Measurements from ENCODE around the gene PPP6R2.

PPP6R2 gene

DNA sequence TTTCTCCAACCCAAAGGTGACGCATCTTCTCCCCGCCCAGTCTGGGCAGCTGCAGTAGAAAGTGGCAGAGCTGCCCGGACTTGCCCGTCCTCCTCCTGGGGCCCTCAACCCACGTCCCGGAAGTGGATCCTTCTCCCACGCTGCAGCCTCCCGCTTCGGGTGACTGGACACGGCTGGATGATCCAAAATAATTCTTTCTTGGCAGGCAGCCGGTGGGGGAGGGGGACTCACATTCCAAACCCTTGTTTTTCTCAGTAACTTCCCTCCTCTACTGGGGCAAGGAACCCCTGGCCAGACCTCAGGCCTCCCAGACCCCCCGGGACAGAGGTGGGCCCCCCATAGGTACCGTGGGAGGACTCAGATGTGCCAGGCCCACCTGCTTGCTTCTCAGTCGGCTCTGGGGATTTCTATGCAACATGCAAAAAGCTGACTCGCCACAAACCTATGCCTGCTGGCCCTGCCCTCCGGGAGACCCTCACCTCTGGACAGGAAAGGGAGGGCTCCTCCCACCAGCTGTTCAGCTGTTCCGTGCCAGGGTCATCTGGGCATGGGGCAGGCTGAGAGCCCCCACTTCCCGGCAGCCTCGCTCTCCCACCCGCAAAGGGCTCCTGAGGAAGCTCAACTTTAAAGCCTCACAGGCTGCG lies 37.1 kb upstream of the PPP6R2 start:
- FAIRE-seq (peak; percentile 94), DNase-seq (ENCODE audit: low spot score) (peak; percentile 95)

DNA sequence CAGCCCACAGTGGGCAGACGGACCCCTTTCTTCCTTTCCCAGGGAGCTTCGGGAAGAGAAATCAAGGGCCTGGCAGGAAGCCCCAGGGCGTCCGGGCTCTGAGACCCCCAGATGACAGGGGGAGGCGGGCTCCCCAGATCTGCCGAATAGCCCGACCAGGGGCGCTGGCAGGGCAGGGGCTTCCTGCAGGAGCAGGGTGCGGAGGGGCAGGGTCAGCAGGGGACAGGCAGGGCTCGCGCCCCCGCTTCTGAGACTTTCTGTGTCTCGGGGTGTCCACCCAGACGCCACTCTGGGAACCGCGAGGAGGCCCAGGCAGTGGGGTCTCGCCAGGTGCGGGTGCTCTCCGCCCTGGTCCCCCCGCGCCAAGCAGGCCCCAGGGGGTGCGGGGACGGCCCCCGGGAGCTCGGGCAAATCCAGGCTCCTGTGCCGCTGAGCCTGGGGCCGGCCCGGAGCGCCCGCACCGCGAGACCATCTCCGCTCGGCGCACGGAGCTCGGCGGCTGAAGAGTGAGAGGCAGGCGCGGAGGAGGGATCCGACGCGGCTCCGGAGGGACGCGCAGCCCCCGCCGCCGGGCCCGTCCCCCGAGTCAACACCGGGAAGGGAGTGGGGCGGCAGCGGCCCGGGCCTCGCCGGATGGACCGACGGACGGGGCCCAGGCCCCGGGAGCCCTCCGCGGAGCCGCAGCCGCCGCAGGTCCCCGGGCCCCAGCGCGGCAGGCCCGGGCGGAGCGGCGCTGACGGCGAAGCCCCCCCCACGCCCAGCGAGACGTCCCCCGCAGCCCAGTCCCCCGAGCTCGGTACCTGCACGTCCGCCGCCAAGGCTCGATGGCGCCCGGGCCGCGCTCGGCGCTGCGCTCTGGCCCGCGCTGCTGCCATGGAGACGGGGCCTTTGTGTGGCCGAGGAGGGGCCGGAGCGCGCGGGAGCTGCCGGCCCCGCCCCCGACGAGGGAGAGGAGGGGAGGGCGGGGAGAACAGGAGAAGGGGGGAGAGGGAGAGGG lies 36.1 kb upstream of the PPP6R2 start, which contains the start of gene PLXNB2:
TSS of gene PLXNB2 (minus strand) at position 894 of the 997 bp plus-strand sequence. CDS start 17,062 bp downstream, outside the sequence.
- peak; percentile 67 for DNase-seq (ENCODE audit: low spot score)
- no peak for FAIRE-seq

DNA sequence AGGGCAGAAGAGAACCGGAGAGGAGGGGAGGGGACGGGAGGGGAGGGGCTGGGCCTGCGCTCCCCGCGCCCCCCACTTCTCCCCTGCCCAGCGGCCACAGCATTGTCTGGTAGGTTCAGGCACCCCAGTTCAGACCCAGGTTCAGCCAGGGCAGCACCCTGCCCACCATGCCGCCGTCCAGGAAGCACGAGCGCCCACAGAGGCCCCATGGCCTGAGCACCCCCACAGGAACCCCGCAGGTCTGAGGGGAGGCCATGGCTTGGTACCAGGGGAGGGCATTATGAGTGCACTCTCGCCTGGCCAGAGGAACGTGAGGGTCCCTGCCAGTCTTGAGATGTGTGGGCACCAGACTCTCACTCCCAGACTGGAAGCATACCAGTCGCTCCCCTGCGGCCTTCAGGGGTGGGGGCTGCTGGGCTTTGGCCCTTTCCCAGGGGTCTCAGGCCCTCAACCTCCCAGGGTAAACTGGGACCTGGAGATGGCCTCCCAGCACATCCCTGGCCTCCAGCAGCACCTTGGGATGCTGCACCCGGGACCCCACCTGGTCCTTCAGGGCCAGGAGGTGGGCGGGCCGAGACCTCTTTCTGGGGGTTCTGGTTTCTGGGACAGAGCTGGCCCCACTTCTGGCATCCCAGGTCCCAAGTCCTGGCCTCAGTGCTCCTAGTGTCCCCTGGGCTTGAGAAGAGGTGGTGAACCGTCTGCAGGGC lies 35.1 kb upstream of the PPP6R2 start:
- DNase-seq (ENCODE audit: low spot score) (no peak), FAIRE-seq (no peak)

DNA sequence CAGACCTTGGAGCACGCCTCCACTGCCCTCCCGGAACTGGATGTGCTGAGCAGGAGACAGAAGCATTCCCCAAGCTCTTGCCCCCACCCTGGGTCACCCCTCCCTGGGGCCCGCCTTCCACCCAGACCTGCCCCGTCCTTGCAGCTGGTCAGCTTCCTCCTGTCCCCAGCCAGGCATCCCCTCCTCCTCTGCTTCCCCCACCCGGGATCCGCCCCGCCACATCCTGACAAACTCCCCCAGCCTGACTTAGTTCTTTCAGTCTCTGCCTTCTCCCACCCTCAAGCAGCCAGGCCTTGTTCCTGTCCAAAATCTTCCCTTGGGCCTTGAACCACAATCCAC lies 34.6 kb upstream of the PPP6R2 start:
- FAIRE-seq (no peak), DNase-seq (ENCODE audit: low spot score) (peak; percentile 75)

DNA sequence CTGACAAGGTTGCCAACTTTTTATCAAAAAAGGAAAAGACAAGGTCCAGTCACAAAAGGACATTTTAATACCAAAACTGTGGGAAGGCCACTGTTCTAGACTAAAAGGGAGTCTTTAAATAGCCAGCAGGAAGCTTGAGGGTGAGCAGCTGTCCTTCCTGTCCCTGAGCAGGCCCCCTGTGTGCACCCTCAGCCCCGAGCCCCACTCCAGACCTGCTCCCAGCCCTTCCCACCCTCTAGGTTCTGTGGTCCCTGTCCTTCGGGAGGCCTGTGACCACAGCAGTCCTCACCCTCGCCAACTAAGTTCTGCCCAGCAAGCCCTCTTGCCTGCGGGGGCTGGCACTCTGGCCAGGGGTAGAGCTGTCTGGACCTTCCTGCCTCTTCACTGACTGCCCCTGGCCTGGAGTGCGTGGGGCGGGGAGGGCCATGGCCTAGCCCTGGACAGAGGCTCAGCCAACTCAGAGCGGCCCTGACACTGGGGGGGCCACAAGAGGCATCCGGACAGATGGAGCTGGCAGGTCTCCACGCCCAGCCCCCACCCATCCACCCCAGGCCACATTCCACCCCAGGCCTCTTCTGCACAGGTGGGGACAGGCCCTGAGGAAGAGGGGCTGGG lies 34.0 kb upstream of the PPP6R2 start:
- DNase-seq (ENCODE audit: low spot score) (no peak), FAIRE-seq (no peak)

DNA sequence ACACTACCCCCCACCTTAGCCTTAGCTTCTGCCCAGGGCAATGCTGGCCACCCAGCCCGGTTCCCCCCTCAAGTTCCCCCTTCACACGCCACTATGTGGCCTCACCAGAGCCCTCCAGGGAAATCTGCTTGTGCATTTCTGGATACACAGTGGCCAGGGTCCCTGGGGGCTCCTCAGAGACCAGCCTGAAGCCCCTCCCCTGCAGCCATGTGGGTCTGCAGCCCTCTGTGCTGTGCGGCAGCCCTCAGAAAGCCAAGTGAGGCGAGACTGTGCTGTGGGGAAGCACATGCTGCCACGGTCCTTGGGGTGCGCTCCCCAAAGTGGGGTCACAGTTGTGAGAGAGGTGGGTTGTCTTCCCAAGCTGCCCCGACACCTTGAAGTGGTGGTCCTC lies 33.5 kb upstream of the PPP6R2 start:
- no peak for DNase-seq (ENCODE audit: low spot score)
- no peak for FAIRE-seq

DNA sequence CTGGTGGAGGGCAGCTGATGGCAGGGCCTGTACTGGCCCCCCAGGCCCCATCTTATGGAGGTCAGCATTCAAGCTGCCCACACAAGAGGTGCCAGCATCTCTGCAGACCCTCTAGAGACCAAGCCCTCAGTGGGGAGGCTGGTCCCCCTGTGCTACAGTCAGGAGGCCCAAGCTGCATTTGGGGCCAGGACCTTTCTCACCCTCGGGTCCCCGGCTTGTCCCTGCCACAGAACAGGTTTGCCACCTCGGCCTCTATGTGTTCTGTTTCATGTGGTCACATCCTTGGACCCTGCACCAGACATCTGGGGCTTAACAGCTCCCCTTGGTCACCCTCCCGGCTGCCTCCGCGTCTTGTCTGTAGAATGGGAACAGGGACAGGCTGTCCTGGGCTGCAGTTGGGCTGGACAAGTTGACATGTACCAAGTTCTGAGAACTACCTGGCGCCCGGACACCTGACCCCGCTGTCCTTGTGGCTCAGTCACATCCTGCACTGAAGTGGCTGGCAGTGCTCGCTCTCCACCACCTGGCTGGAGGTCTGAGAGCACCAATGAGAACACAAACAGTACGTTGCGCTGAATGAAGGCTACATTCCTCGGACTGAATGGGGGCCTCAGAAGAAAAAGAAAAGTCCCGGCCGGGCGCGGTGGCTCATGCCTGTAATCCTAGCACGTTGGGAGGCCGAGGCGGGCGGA lies 33.0 kb upstream of the PPP6R2 start:
- FAIRE-seq: no peak
- DNase-seq (ENCODE audit: low spot score): no peak

DNA sequence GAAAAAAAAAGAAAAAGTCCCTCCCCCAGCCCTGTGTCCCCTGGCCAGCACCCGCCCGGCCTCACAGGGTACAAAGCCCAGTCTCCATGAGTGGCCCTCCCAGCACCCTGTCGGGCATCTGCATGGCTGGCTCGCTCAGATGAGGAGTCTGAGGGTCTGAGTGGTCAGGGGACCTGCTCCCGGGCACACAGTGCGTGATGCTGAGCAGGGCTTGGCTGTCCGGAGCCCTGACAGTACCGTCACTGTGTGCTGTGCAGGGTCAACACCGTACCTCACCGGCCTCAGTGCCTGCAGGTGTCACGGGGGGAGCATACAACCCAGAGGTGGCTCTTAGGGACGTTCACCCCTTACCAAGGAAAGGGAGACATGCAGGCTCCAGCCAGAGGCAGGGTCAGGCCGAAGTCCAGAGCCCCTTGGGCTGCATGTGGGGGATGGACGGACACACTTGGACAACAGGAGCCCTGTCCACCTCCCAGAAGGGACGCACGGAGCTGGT lies 32.1 kb upstream of the PPP6R2 start:
- FAIRE-seq: no peak

DNA sequence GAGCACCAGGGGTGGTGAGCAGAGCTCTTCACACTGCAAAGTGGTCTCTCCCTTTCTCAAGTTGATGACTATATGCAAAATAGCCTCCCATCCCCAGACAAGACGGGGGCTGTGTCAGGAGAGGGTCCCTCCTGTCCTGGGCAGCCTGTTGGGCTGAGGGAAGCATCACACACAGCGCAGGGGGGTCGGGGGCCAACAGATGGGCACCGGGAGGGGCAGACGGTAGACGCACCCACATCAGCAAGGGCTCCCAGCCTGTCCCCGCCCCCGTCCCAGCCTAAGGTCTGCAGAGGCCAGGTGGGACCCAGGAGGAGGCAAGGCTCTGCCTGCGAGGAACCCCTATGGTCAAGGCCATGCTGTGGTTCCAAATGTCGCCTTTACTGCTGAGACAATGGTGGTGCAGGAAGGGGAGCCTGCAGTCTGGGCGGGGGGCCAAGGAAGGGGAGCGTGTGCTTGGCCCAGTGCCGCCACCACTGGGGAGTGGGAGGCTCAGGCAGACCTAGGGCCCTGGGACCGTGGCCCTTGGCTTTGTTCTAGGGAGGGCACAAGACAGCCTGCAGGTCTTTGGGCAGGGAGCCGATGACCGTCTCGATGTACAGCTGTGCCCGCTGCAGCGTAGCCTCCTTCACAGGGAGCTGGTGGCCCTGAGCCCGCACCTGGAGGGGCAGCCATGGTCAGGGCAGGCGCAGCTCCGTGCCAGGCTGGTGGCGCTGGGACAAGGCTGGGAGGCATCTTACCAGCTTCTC lies 31.3 kb upstream of the PPP6R2 start:
- no peak for DNase-seq (ENCODE audit: low spot score)
- FAIRE-seq: no peak

More for the DNA sequence above, 32.1 kb upstream of the PPP6R2 start:
- DNase-seq (ENCODE audit: low spot score): no peak

DNA sequence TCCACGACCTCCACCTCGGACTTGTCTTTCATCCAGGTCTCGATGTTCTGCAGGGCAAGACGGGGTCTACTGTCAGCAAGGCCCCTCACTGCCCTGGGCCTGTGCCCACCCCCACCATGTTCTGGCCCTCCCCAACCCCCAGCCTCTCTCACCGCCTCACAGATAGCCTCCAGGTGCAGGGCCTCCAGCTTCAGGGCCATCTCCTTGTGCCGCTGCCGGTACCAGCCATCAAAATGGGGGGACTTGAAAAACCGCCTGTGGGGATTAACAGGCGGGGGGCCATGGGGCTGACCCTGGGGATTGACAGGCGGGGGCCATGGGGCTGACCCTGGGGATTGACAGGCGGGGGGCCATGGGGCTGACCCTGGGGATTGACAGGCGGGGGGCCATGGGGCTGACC lies 30.8 kb upstream of the PPP6R2 start:
- FAIRE-seq (no peak), DNase-seq (ENCODE audit: low spot score) (no peak)

DNA sequence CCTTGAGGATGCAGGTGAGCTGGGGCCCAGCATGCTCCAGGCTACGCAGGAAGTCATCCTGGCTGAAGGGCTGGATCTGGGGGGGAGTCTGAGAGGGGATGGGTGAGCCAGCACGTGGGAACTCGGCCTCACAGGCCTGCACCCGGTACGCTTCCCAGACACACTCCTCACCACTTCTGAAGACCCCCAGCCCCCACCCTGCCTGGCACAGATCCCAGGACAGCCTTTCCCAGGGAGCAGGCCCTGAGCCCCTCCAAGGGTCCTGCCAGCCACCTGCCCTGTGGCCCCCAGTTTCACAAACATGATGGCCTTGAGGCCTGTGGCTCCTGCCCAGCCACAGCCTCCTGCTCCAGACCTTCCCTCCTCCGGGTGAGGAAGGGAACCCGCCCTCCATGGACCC lies 30.1 kb upstream of the PPP6R2 start:
- DNase-seq (ENCODE audit: low spot score) (no peak), FAIRE-seq (no peak)

DNA sequence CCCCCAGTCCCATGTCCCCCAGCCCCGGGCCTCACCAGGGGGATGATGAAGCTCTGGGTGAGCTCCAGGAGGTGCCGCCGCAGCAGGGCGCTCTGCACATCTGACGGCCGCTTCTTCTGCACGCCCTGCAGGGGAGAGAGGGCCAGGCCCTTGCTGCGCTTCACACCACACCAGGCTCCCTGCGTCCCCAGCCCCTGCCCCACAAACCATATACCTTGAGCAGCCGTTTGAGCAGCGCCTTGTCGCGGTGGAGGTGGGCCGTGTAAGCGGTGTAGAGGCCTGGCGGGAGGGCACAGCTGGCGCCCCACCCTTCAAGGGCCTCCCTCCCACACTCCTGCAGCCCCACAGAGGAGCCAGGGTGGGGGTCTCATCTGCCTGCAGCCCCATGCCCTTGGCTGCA lies 29.5 kb upstream of the PPP6R2 start:
- no peak for FAIRE-seq
- no peak for DNase-seq (ENCODE audit: low spot score)

DNA sequence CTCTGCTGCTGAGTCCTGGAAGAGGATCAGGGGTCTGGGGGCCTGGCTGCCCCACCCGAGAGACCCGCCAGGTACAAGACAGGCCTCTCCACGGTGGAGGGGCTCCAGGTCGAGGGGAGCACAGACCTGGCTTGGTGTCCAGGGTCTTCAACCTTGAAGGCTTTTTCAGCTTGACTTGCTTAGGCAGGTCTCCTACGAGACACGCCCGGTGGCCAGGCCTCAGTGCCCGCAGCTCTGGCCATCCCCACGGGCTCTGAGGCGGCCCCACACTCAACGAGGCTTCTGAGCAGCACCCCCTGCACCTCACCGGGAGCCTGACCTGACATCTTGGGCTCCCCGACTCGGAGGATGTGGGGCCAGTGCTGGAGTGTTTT lies 29.1 kb upstream of the PPP6R2 start:
- DNase-seq (ENCODE audit: low spot score) (no peak), FAIRE-seq (no peak)

DNA sequence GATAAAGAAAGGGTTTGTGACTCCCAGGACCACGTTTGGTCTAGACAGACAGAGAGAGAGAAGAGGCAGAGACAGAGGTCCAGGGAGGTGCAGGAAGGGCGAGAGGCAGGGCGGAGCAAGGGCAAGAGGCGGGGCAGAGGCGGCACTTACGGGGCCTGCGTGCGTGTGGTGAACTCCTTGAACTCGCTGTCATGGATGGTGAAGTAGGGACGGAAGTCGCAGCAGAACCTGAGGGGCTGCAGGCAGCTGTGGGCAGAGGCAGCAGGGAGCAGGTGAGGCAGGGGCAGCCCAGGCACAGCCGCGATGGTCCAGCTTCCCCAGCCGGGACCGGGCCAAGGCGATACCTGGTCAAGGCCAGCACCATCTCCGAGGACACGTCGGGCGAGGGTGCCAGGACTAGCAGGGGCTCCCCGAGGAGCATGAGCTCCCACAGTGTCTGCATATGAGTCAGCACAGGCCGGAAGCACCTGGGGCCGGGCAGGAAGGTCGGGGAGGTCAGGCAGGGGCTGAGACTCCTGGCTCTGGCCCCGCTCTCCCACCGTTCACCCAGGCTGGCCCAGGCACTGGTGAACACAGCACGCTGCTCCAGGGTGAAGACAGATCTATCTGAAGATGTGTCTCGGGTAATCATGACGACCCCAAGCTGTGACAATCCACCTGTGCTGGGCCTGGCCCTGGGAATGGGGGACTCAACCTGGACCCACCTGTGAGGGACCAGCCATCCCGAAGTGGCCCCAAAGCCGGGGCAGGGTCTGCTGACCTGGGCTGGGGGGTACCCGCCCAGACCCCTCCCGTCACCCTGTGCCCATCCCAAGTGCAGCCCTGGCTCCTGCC lies 28.5 kb upstream of the PPP6R2 start:
- FAIRE-seq (no peak), DNase-seq (ENCODE audit: low spot score) (no peak)

DNA sequence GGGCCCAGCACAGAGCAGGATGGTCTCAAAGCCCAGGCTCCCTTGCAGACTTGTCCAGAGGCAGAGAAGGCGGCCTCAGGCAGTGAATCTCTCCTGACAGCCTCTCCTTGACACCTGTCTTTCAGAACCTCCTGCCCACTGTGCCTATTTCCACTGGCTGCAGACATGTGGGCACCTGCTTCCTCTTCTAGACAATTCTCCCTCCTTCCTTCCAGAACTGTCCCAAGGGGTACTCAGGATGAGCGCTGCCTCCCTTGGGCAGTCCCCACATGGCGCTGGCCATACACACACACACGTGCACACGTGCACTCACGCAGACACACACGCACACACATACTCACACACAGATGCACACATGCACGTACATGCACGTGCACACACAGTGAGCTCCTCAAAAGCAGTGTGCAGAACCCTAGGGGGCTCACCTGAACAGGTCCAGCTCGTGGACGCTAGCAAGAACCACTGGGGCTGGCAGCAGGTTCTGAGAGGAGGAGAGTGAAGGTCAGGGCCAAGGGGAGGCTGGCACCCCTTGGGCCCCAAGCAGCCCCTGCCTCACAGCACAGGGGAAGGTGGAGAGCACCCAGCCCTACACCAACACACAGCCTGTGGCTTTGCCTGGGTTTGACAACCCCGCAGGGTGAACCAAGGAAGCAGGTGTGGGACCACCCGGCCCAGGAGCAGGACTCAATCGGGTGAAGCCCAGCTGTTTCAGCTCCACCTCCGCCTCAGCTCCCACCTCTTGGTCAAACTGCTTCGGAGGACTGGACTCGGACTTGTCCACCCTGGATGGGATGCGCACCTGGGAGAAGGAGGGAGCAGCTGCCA lies 27.6 kb upstream of the PPP6R2 start:
- FAIRE-seq (no peak), DNase-seq (ENCODE audit: low spot score) (no peak)

DNA sequence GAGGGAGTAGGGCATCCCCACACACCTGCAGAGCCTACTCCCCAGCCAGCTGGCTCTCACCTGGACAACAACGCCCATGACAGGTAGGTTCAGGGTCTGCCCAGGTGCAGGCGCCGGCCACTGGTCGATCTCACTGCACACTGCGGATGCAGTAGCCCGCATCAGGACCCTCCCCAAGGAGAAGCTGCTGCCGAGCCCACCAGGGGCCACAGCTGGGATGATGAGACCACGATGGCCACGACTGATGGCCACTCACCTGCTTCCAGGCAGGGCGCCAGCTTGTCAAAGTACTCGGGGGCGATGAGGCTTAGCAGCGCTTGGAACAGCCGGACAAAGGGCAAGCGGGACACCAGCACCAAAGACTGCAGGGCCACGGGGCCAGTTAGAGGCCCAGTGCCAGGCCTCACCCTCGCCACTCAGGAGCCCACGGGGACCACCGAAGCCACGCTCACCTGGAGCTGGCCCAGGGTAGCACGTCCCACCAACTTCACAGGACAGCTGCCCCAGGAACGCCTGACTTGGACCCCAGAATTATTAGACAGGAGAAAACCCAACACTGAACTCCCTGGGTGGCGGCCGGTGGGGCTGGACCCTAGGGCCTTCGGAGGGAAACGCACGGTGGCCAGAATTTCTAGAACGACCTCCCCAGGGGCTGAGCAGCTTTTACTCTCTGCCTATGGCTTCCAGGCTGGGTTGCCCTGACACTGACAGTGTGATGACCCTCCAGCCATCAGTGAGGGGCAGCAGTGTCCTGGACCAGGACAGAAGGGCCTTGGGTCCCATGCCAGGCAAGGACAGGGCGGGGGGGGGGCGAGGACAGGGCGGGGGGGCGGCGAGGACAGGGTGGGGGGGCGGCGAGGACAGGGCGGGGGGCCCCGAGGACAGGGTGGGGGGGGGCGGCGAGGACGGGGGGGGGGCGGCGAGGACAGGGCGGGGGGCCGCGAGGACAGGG lies 26.7 kb upstream of the PPP6R2 start:
- no peak for FAIRE-seq
- no peak for DNase-seq (ENCODE audit: low spot score)

DNA sequence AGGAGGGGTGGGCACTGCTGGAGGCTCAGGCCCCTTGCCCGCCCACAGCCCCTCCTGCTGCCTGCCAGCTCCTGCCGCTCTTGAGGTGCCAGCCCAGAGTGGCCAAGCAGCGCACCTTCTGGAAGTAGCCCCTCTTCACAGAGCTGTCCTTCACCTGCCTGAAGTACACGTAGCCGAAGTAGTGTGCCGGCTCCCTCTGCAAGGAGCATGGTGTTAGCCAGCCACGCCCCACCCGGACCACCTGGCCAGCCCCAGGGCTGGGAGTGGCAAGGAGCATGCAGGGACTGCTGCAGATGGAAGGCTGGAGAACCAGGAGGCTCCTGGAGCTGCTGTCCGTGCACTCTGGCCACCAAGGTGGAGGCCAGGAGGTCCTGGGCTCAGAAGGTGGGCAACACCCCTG lies 25.9 kb upstream of the PPP6R2 start:
- FAIRE-seq: no peak

More for the DNA sequence above, 25.9 kb upstream of the PPP6R2 start:
- DNase-seq (ENCODE audit: low spot score): no peak
